ENCODE data around the gene CTIF. TPM values are rescaled to one million over a fixed set of nuclear protein-coding genes. Genes with fewer than 3 reads are reported as not detected.

Gene CTIF
- total RNA-seq, 1 donor from 2014 or later = 81.9 TPM

DNA sequence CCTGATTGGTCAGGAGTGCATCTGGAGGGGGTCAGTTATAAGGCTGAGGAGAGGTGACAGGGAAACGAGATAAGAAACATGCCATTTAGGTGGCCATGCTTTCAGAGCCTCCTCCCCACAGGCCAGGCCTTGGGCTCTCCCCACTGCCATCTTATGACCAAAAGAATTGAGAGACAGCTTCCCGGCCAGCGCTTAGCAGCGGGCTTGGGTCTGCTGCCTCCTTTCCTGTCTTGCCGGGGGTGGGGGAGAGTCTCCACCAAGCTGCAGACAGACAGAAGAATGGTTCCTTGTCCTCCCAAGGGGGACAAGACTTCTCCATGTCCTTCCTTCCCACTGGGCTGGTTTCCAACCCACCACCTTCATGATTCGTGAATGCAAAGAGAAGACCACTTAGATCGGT lies 240.6 kb downstream of the CTIF start:
- intact Hi-C loops (cut with DNase I) = no loop called here
- DNase-seq (ENCODE audit: low spot score) = no peak
- ATAC-seq = no peak

DNA sequence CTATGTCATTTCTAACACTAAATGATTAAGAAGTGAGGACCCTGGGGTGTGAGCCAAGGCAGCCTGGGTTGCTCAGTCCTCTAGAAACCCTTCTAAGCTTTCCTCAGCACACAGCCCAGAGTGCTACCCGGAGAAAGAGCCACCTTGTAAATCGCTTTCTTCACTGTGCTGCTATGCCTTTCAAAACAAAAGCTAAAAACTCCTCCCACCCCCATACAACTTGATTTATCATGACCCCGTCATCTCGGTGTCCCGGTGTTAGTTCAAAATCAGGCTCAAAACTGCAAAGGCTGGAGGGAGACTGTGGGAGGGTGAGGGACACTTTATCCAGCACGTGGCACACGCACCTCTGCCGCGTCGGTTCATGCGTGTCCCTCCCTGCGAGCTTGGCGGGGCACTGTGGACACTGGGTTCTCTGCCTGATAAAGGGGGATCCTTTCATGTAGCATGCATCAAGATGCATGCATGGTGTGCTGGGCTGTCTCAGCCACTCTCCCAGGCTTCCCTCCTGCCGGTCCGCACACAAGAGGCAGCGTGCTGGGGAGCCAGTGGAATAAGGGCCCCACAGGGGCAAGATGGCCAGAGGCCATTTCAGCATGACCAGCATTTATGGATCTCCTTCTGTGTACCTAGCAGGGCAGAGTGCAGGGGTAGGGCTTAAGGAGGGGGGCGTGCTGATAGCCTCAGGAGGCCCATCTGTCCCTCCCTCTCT lies 241.5 kb downstream of the CTIF start:
- ATAC-seq (no peak), DNase-seq (ENCODE audit: low spot score) (no peak)
- intact Hi-C loops (cut with DNase I) = loop anchor here (10.0 kb wide), 1 partner anchor 164 kb away; no protein-coding TSS in a partner anchor

DNA sequence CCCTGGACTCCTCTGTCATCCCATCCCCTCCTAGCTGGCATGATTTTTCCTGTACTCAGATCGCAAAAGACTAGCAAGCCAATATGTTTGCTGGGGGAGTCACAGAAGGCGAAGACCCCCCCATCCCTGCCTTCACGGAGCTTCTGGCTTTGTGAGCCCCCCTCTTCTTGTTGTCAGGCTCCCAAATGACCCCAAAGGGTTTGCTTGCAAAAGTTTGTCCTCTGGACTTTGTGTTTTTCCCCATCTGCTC lies 242.0 kb downstream of the CTIF start:
- intact Hi-C loops (cut with DNase I) = loop anchor here (10.0 kb wide), 1 partner anchor 164 kb away; no protein-coding TSS in a partner anchor
- DNase-seq (ENCODE audit: low spot score) = no peak
- no peak for ATAC-seq

DNA sequence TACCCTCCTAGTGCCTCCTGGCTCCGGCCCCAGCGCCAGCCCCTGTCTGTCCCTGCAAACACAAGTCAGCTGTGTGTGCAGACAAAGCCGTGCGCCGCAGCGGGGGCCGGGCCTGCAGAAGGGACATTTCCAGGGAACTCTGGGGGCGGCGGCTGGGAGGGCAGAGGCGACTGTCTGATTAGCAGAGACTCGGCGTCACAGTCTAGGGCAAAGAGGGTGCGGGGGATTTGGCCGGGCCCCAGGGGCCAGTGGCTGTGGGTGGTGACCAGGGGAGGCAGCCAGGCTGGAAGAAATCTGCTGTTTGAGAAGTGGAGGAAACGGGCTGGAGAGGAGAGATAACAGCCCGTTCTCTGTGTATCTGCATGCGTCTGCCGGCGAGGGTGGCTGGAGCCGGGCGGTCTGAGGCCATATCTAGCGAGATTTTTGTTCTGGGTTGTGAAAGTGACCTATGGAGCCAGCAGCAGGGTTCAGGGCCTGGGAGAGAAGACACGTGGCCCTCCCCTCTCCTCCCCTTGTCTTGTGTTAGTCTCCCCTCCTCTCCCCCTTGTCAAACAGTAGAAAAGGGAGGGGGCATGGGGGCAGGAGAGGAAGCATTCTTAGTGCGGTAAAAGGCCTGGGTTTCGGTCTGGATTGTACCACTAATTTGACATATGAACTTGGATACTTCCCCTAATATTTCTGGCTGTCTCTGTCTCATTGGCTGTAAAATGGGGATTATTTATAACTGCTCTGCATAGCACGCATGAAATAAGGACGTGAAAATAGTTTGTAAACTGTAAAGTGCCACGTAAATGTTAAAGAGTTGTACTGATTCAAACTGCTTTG lies 242.5 kb downstream of the CTIF start:
- peak; percentile 71 for ATAC-seq
- intact Hi-C loops (cut with DNase I) = loop anchor here (10.0 kb wide), 1 partner anchor 163 kb away; no protein-coding TSS in a partner anchor
- DNase-seq (ENCODE audit: low spot score) = peak; percentile 91

DNA sequence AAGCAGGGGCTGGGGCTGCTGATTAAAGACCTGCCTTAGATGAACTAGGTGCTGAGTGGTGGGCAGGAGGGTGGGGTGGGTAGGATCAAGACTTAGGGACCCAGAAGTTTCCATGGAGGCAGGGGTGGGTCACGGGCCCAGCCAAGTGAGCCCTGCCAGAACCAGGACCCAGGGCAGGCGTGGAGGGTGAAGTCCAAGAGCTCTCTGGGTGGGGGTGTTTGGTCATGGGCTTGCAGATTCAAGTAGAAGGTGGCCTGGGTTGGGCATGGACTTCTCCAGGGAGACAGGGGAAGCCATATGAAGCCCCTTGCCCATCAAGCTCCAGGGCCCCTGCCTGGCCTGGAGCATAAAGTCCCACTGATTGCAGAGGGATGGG lies 243.1 kb downstream of the CTIF start:
- intact Hi-C loops (cut with DNase I) = loop anchor here (10.0 kb wide), 1 partner anchor 163 kb away; no protein-coding TSS in a partner anchor
- ATAC-seq (no peak), DNase-seq (ENCODE audit: low spot score) (no peak)

DNA sequence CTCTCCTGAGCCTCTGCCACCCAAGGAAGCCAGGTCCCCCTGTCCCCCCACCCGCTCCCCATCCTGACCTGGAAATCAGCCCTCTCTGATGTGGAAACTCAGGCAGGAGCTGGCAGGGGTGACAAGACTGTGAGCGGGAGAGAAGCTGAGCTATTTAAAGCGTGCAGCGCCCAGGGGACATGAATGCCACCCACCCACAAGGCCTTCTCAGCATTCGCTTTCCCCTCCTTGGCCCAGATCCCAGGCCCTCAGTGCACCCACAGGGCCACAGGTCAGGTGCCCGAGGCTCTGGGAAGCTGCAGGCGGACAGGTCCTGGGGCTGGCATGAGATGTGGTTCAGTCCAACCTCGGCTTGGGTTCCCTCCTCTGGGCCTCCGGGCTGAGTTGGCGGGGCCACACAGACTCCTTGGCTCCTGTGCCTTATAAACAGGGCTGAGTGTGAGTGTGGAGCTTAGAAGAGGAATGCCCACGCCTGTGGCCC lies 243.6 kb downstream of the CTIF start:
- intact Hi-C loops (cut with DNase I) = loop anchor here (10.0 kb wide), 1 partner anchor 162 kb away; no protein-coding TSS in a partner anchor
- ATAC-seq = peak; percentile 34
- DNase-seq (ENCODE audit: low spot score) = peak; percentile 68

DNA sequence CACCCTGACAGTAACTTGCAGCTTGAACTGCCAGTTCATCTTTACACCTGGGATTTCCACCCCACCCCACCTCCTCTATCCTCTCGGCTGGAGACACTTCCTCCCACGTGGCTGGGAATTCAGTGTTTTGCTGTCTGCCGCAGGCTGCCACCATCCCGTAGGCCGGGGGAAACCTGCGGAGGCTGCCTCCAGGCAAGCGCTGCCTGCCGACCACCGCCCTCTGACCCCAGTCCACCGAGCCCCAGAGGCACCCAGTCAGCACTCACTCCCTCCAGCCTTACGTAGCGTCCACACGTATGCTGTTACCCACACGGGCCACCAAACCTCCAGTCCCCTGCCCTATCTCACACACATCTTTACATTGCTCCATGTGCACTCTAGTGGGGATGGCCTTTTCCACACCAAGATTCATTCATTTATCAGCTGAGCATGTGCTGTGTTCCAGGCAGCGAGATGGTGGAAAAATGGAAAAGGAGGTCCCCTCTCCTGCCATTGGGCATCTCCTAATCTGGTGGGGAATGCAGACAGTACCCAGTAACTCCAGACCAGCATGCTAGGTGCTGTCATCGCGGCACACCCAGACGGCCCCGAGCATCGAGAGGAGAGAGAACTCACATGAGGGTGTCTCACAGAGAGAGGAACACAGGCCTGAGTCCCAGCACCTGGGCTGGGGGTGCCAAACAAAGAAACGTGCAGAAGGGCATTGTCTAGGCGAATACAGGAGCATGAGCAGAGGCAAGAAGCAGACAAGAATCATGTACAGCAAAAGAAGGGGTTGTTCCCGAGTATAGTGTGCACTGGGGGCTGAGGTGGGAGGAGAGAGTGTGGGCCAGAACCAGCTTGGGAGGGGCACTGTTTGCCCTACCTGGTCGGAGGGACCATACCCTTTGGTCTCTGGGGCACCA lies 245.0 kb downstream of the CTIF start:
- intact Hi-C loops (cut with DNase I) = loop anchor here (10.0 kb wide), 1 partner anchor 161 kb away; no protein-coding TSS in a partner anchor
- DNase-seq (ENCODE audit: low spot score) (no peak), ATAC-seq (no peak)

DNA sequence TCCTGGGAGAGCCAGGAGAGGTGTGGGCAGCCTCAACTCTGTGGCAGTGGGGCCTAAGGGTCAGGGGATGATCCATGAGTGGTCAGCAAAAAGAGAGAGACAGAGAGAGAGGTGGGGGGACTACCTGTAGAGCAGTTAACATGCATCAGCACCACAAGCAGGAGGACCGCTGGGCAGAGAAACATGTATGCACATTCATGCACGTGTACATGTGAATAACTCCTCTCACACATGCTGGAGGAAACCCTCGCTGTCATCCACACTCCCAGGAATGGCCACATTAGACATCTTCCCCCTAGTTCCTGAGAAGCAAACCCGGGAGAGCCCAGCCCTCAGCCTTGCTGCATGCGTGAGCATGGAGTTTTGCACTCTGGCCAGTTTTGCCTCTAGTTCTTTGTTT lies 245.8 kb downstream of the CTIF start:
- ATAC-seq (no peak), DNase-seq (ENCODE audit: low spot score) (peak; percentile 53)
- intact Hi-C loops (cut with DNase I) = loop anchor here (10.0 kb wide), 1 partner anchor 160 kb away; no protein-coding TSS in a partner anchor

DNA sequence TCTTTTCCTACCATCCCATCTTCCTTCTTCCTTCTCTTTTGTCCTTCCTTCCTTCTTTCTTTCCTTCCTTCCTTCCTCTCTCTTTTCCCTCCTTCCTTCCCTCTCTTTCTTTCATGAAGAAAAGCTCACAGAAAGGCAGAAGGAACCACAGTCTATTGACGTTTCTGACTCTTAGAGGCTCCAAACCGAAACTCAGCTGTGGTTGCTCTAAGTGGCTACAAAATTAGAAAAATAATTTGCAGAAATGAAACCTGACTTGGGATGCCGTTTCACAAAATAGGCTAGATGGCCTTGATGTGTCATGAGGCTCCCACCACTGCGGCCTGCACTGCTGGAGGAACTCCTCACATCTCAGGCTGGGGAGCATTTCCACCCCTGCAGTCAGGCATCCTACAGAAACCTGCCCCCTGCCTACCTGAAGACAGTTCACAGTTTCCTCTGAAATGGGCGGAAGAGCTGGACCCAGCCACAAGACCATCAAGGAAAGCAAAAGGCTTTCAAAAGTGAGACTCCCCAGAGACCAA lies 246.3 kb downstream of the CTIF start:
- ATAC-seq (no peak), DNase-seq (ENCODE audit: low spot score) (peak; percentile 63)
- intact Hi-C loops (cut with DNase I) = loop anchor here (10.0 kb wide), 1 partner anchor 160 kb away; no protein-coding TSS in a partner anchor

DNA sequence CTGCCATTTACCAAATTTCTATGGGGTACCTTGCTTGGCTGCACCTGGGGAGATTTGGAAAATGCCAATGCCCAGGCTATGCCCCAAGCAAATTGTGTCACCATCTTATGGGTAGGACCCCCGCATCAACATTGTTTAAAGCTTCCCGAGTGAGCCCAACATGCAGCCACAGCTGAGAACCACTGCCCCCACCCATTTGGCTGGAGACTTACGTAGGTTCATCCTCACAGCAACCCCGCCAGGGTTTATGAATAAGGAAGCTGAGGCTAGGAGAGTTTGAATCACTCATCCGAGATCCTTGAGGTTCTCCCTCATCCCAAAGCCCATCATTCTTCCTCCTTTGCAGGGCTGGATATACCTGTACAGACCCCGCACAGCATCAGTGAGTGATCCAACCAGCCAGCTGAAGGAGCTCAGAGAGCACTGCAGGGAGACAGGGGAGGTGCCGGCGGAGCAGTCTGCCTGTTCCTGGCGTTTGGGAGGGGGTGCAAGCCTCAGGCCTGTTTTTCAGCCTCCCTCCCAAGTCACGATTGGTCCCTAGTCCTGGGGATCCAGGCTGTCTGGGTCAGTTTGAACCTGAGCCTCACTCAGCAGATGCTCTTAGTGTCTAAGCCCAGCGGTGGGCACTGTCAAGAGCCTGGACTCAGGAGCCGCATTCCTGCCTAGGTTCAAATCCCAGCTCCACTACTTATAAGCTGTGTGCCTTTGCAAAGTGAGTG lies 247.1 kb downstream of the CTIF start:
- intact Hi-C loops (cut with DNase I) = loop anchor here (10.0 kb wide), 1 partner anchor 159 kb away; no protein-coding TSS in a partner anchor
- no peak for ATAC-seq
- DNase-seq (ENCODE audit: low spot score) = peak; percentile 41

DNA sequence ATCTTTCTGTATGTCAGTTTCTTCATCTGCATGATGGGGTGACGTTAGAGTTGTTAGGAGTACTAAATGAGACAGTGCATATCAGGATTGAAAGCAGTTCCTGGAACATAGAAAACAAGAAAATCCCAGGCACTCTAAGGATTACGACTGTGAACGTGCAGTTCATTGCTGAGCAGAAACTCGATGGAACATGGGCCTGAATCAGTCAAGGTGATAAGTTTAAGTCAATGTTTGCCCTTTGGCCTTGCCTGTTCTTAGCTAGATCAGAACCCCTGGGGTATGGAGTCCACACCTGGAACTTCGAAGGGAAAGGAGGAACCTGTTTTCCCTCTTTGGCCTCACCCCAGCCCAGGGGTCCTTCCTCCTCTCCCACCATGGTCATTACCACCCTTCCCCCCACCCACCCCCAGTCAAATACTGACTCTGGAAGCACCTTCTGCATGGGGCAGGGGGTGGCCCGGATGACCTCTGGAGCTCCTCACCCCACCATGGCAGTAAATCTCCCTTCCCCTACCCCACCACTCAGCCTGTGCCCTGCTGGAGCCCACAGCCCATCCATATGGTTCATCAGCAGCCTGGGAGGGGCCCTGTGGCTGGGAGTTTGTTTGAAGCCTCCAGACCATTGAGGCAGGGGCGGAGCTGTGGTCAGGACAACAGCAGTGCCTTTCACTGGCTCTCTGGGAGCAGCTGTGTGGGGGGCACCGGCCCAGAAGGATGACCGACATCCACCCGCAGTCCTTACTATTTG lies 247.8 kb downstream of the CTIF start:
- DNase-seq (ENCODE audit: low spot score) (peak; percentile 41), ATAC-seq (no peak)
- intact Hi-C loops (cut with DNase I) = loop anchor here (10.0 kb wide), 1 partner anchor 158 kb away; no protein-coding TSS in a partner anchor

DNA sequence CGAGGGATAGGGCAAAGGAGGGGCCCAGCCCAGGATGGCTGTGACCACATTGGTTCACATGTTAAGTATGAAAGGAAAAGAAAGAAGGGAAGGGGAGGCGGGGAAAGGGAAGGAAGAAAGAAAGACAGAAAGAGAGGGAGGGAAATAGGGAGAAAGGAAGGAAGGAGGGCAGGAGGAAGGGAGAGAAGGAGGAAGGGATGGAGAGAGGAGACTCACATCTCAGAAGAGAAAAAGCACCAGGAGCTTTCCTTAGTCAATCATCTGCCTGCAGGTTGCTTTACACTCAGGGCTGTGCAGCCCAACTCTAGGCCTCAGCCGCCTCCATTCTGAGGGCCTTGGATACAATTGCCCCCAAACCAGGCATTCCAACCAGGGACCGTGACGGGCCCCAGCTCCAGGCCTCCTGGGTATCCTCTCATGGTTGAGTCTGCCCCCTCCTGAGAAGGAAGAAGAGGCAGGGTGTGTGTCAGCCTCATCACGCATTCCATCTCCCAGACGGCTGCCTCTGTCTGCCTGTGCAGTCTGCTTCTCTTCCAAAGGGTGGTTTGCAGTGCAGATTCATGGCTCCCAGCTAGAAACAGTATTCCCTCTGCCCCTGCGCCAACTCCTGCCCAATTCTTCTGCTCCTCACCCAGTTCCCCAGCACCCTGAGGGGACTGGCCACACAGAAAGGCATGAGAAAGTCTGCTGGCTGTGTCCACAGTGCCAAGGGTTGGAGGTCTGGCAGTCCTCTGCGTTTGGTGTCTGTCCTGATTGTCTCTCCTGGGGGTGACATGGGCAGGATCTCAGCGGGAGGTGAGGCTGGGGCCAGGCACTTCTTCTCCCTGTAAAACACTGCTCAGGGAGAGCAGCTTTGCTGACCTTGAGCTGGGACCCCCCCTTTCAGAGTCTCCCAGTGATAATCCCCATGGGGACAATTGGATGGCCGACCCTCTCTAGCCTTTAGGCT lies 248.6 kb downstream of the CTIF start:
- intact Hi-C loops (cut with DNase I) = loop anchor here (10.0 kb wide), 1 partner anchor 157 kb away; no protein-coding TSS in a partner anchor
- no peak for ATAC-seq
- DNase-seq (ENCODE audit: low spot score) = peak; percentile 39

DNA sequence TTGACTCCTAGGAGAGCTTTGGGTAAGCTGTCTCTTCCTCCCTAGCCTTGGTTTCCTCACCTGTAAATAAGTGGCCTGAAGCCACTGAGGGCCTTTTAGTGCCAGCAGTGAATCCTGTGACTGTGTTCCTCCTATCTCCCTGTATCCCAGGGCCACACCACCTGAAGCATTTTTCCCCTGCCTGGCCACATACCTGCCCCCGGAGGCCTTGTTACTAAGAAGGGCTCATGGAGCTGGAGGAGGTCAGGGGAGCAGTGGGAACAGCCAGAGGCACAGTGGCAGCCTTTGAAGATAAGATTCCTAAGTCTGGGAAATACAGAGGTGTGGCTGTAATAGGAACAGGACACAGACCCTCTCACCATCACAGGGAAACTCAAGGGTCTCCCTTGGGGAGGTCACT lies 249.5 kb downstream of the CTIF start:
- intact Hi-C loops (cut with DNase I) = loop anchor here (10.0 kb wide), 1 partner anchor 156 kb away; no protein-coding TSS in a partner anchor
- peak; percentile 21 for DNase-seq (ENCODE audit: low spot score)

DNA sequence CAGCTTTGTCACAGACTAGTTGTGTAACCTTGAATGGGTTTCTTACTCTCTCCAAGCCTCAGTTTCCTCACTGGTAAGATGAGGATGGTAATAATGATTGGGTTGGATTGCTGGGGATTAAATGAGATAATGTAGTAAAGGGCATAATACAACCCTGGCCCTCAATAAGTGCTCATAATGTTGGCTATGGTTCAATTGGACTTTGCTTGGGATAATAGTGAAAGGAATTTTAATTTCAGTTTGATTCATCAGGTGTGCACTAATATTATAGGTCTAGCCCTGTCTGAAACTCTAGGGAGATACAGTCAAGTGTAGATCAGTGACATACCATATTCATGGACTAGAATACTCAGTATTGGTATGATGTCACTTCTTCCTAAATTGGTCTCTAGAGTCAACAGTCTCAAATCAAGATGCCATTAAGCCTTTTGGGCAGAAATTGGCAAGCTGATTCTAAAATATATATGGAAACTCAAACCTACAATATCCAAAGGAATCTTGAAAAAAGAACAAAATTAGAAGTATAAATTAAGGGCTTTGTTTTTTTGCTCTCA lies 250.5 kb downstream of the CTIF start:
- ATAC-seq = no peak
- intact Hi-C loops (cut with DNase I) = loop anchor here (10.0 kb wide), 1 partner anchor 155 kb away; no protein-coding TSS in a partner anchor
- no peak for DNase-seq (ENCODE audit: low spot score)

More for the DNA sequence above, 249.5 kb downstream of the CTIF start:
- ATAC-seq = no peak

DNA sequence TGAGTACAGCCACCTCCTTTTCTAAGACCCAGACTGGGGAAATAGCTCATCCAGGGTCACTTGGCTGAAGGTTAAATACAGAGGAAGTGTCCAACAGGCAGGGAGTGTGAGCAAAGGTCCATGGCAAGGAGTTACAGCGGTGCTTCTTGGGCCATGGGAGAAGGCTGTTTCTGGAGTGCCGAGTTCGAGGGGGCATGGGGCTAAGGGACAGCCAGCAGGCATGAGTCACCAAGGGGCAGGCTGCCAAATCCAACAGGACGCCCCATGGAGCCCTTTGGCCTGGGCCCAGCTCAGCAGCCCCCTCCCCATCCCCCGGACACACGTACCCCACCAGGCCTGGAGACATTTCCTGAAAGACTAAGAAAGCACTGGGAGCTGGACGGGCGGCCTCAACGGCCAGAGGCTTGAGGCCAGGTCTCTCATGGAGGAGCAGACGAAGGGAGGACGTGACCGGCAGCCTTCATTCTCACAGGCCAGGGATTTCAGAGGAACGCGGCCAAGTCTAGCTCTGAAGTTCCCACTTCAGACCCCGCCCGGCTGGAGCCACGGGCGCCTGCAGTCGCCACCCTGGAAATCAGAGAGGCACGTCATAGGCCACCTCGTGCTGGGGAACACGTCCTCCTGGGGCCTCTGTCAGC lies 251.5 kb downstream of the CTIF start:
- intact Hi-C loops (cut with DNase I) = no loop called here
- ATAC-seq = peak; percentile 65

More for the DNA sequence above, 251.5 kb downstream of the CTIF start:
- DNase-seq (ENCODE audit: low spot score) = peak; percentile 84

Measured in sciatic nerve (tissue), 2 donors.